H9 (cell line): ENCODE data around the gene TRAK1. TPM values are rescaled to one million over a fixed set of nuclear protein-coding genes. Genes with fewer than 3 reads are reported as not detected.
A peak's percentile ranks its signal among the peaks of the same experiment; 100 is the strongest.

Experiments
- DNase-seq: peaks from one replicate; pipeline ENCODE4 v3.0.0-alpha.2; 2017
- H2AFZ ChIP-seq: one replicate; pipeline ENCODE4 v1.6.1; 2013; ENCODE audit warnings: mild to moderate bottlenecking, low read length, control low read depth, moderate library complexity
- H2AK5ac ChIP-seq: 2 replicates; pipeline ENCODE4 v1.6.1; 2013; ENCODE audit warnings: low read length, control low read depth, mixed read lengths; ENCODE audit not compliant: insufficient read length
- H2BK120ac ChIP-seq: one replicate; pipeline ENCODE4 v1.6.1; 2013; ENCODE audit warnings: low read depth, mild to moderate bottlenecking, low read length, control low read depth, inconsistent platforms; ENCODE audit not compliant: poor library complexity, severe bottlenecking
- H2BK12ac ChIP-seq: 2 replicates; pipeline ENCODE4 v1.6.1; 2013; ENCODE audit warnings: low read length, control low read depth, mixed read lengths, low read depth; ENCODE audit not compliant: insufficient read length
- H2BK15ac ChIP-seq: 2 replicates; pipeline ENCODE4 v1.6.1; 2013; ENCODE audit warnings: low read depth, low read length, control low read depth
- H2BK20ac ChIP-seq: one replicate; pipeline ENCODE4 v1.6.1; 2013; ENCODE audit warnings: low read depth, mild to moderate bottlenecking, low read length, control low read depth, inconsistent platforms; ENCODE audit not compliant: poor library complexity, severe bottlenecking
- H2BK5ac ChIP-seq: 2 replicates; pipeline ENCODE4 v1.6.1; 2013; ENCODE audit warnings: low read length, control low read depth, mixed read lengths; ENCODE audit not compliant: insufficient read length
- H3K14ac ChIP-seq: 2 replicates; pipeline ENCODE4 v1.6.1; 2013; ENCODE audit warnings: low read length, control low read depth; ENCODE audit not compliant: insufficient read depth
- H3K18ac ChIP-seq: 2 replicates; pipeline ENCODE4 v1.6.1; 2013; ENCODE audit warnings: low read depth, mild to moderate bottlenecking, mixed read lengths, low read length, control low read depth; ENCODE audit not compliant: insufficient read length
- H3K23ac ChIP-seq: 2 replicates; pipeline ENCODE4 v1.6.1; 2013; ENCODE audit warnings: low read length, control low read depth, mixed read lengths, low read depth; ENCODE audit not compliant: insufficient read length
- H3K23me2 ChIP-seq: 2 replicates; pipeline ENCODE4 v1.6.1; 2013; ENCODE audit warnings: low read depth, mild to moderate bottlenecking, mixed read lengths, low read length, control low read depth; ENCODE audit not compliant: insufficient read length, poor library complexity, severe bottlenecking
- H3K27ac ChIP-seq: 2 replicates; pipeline ENCODE4 v1.5.1; 2013; ENCODE audit warnings: low read length, control low read depth, mixed read lengths, low read depth; ENCODE audit not compliant: insufficient read length
- H3K27me3 ChIP-seq: 2 replicates; pipeline ENCODE4 v1.6.1; 2013; ENCODE audit warnings: low read length, control low read depth, inconsistent platforms; ENCODE audit not compliant: insufficient read depth
- H3K4ac ChIP-seq: 2 replicates; pipeline ENCODE4 v1.6.1; 2013; ENCODE audit warnings: low read depth, mild to moderate bottlenecking, control low read depth, inconsistent platforms, low read length, moderate library complexity
- H3K4me1 ChIP-seq: 2 replicates; pipeline ENCODE4 v1.6.1; 2013; ENCODE audit warnings: low read length, control low read depth, inconsistent platforms; ENCODE audit not compliant: insufficient read depth
- H3K4me2 ChIP-seq: 2 replicates; pipeline ENCODE4 v1.6.1; 2013; ENCODE audit warnings: low read length, control low read depth, mixed read lengths; ENCODE audit not compliant: insufficient read length, insufficient read depth
- H3K56ac ChIP-seq: 2 replicates; pipeline ENCODE4 v1.6.1; 2013; ENCODE audit warnings: low read depth, mild to moderate bottlenecking, mixed read lengths, low read length, control low read depth; ENCODE audit not compliant: insufficient read length
- H3K79me1 ChIP-seq: 2 replicates; pipeline ENCODE4 v1.6.1; 2013; ENCODE audit warnings: low read depth, mild to moderate bottlenecking, moderate library complexity, low read length, control low read depth, inconsistent platforms; ENCODE audit not compliant: insufficient read depth, poor library complexity, severe bottlenecking
- H3K79me2 ChIP-seq: 2 replicates; pipeline ENCODE4 v1.6.1; 2013; ENCODE audit warnings: low read length, control low read depth, inconsistent platforms; ENCODE audit not compliant: insufficient read depth
- H3K9ac ChIP-seq: 2 replicates; pipeline ENCODE4 v1.6.1; 2013; ENCODE audit warnings: low read length, control low read depth, mixed read lengths; ENCODE audit not compliant: insufficient read length; ENCODE audit errors: extremely low read depth
- H3K9me3 ChIP-seq: one replicate; pipeline ENCODE4 v1.6.1; 2013; ENCODE audit warnings: low read depth, low read length, inconsistent platforms; ENCODE audit not compliant: control insufficient read depth
- H3T11ph ChIP-seq: one replicate; pipeline ENCODE4 v1.6.1; 2013; ENCODE audit warnings: mild to moderate bottlenecking, low read length, control low read depth, inconsistent platforms
- H4K20me1 ChIP-seq: one replicate; pipeline ENCODE4 v1.6.1; 2013; ENCODE audit not compliant: control insufficient read depth, insufficient read length, insufficient read depth
- H4K5ac ChIP-seq: 2 replicates; pipeline ENCODE4 v1.6.1; 2013; ENCODE audit warnings: low read depth, mild to moderate bottlenecking, mixed read lengths, low read length, control low read depth; ENCODE audit not compliant: insufficient read length
- H4K8ac ChIP-seq: replicated peaks from 2 replicates; pipeline ENCODE4 v1.6.1; 2013; ENCODE audit warnings: low read length, control low read depth, mixed read lengths, low read depth; ENCODE audit not compliant: insufficient read length
- H4K91ac ChIP-seq: 2 replicates; pipeline ENCODE4 v1.6.1; 2013; ENCODE audit warnings: low read depth, mild to moderate bottlenecking, moderate library complexity, mixed read lengths, low read length, control low read depth; ENCODE audit not compliant: insufficient read length
- H3K27ac Mint-ChIP-seq, 3 experiments: 2 replicates in 2 of 3; 3 replicates in 1 of 3; pipeline ENCODE4 v1.8.0; 2020 to 2021; ENCODE audit warnings: mixed read lengths in 3 of 3, mild to moderate bottlenecking in 1 of 3, moderate library complexity in 1 of 3
- H3K27me3 Mint-ChIP-seq: 2 replicates; pipeline ENCODE4 v1.8.0; 2021; ENCODE audit warnings: low read depth, mild to moderate bottlenecking, moderate library complexity, mixed read lengths
- H3K36me3 Mint-ChIP-seq, 3 experiments: 2 replicates in 2 of 3; 3 replicates in 1 of 3; pipeline ENCODE4 v1.8.0; 2020 to 2021; ENCODE audit warnings: low read depth in 3 of 3, mixed read lengths in 3 of 3; ENCODE audit not compliant: insufficient read depth in 1 of 3
- H3K4me1 Mint-ChIP-seq, 2 experiments: 2 replicates each; pipeline ENCODE4 v1.8.0; 2020; ENCODE audit warnings: mixed read lengths in 2 of 2
- H3K4me3 Mint-ChIP-seq, 2 experiments: 2 replicates in 1 of 2; 3 replicates in 1 of 2; pipeline ENCODE4 v1.8.0; 2020 to 2021; ENCODE audit warnings: mild to moderate bottlenecking in 2 of 2, mixed read lengths in 2 of 2, moderate library complexity in 1 of 2
- H3K9me3 Mint-ChIP-seq, 2 experiments: 2 replicates in 1 of 2; 3 replicates in 1 of 2; pipeline ENCODE4 v1.8.0; 2020; ENCODE audit warnings: mild to moderate bottlenecking in 2 of 2, mixed read lengths in 2 of 2, moderate library complexity in 1 of 2
- WGBS: extraction: QIAGEN DNeasy Blood & Tissue Kit; methylation state at CpG from one replicate; pipeline ENCODE4 v1.1.7; 2013; ENCODE audit warnings: missing lambda C conversion rate, low lambda C conversion rate, mixed read lengths; ENCODE audit not compliant: insufficient read length; ENCODE audit errors: extremely low coverage; 5-methylcytosine and 5-hydroxymethylcytosine counted together
- total RNA-seq: library from RNA; stranded (reverse); gene quantifications from 2 replicates; pipeline ENCODE4 v1.2.1, GENCODE V29; 2021
- TF ChIP-seq, protein P1 (sequence below): fragments of 200-600 bp; sonication (generic); conservative IDR thresholded peaks from 3 replicates; pipeline ENCODE4 v1.8.0; 2021; ENCODE audit warnings: antibody characterized with exemption, mild to moderate bottlenecking

The TRAK1 gene
- total RNA-seq, 1 experiment from 2014 or later = 34.2 TPM

DNA sequence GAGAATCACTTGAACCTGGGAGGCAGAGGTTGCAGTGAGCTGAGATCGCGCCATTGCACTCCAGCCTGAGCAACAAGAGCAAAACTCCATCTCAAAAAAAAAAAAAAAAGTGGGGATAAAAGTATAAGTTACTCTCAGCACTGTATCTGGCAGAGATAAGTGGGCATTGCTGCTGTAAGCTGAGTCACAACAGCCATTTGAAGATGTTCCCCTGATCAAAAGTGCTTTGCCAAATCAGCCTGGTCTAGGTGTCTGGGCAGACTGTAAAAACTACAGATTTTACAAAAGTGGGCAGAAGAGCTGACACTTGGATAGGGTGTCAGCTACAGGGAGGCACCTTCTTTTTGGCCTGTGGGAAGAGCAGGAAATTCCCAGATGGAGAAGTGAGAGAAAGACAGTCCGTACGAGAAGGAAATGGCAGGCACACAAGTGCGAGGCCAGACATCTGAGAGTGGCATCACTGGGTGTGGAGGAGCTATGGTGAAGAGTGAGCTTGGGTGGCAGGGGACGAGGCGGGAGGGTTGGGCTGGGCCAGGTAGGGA is 78.5 kb downstream of the TRAK1 start:
- no CpG with 5 or more reads among the region's 7 CpGs for WGBS
- H4K20me1 ChIP-seq = no peaks in the 10 kb centered on the region
- H3K18ac ChIP-seq = no peak overlapping the region
- H3K9me3 Mint-ChIP-seq = no peaks in the 10 kb centered on the region
- H3K23ac ChIP-seq = no peak overlapping the region
- no peaks in the 10 kb centered on the region for H3K79me1 ChIP-seq
- no peak overlapping the region for H2BK5ac ChIP-seq
- H2BK20ac ChIP-seq = no peak overlapping the region
- no peak for DNase-seq
- no peak overlapping the region for H3K56ac ChIP-seq
- no peaks in the 10 kb centered on the region for H3K4me1 ChIP-seq
- H3K27ac ChIP-seq = no peak overlapping the region
- H4K8ac ChIP-seq = no peak overlapping the region
- no peaks in the 10 kb centered on the region for H3K9me3 ChIP-seq
- no peaks in the 10 kb centered on the region for H3K23me2 ChIP-seq
- no peak overlapping the region for H3K14ac ChIP-seq
- no peak overlapping the region for H3K9ac ChIP-seq
- no peak overlapping the region for H3K4me2 ChIP-seq
- peak overlapping the region in 2 of 3 experiments; percentile 59 to 92; a peak in 4 of 7 replicates for H3K27ac Mint-ChIP-seq
- no peak overlapping the region for H2AFZ ChIP-seq
- no peaks in the 10 kb centered on the region for H3K27me3 Mint-ChIP-seq
- no peak overlapping the region for H4K5ac ChIP-seq
- peaks cover 0 to 11% of the 10 kb centered on the region in 2 experiments; a peak in 1 of 4 replicates for H3K4me1 Mint-ChIP-seq
- no peak overlapping the region for H2BK12ac ChIP-seq
- H3K4me3 Mint-ChIP-seq = no peak overlapping the region
- TF ChIP-seq, protein P1, sequence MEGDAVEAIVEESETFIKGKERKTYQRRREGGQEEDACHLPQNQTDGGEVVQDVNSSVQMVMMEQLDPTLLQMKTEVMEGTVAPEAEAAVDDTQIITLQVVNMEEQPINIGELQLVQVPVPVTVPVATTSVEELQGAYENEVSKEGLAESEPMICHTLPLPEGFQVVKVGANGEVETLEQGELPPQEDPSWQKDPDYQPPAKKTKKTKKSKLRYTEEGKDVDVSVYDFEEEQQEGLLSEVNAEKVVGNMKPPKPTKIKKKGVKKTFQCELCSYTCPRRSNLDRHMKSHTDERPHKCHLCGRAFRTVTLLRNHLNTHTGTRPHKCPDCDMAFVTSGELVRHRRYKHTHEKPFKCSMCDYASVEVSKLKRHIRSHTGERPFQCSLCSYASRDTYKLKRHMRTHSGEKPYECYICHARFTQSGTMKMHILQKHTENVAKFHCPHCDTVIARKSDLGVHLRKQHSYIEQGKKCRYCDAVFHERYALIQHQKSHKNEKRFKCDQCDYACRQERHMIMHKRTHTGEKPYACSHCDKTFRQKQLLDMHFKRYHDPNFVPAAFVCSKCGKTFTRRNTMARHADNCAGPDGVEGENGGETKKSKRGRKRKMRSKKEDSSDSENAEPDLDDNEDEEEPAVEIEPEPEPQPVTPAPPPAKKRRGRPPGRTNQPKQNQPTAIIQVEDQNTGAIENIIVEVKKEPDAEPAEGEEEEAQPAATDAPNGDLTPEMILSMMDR = no peak
- no peak overlapping the region for H3T11ph ChIP-seq
- H2BK120ac ChIP-seq = no peak overlapping the region
- H2BK15ac ChIP-seq = no peak overlapping the region
- H3K36me3 Mint-ChIP-seq = no peaks in the 10 kb centered on the region
- H3K27me3 ChIP-seq = no peaks in the 10 kb centered on the region
- H3K4ac ChIP-seq = no peak overlapping the region
- H3K79me2 ChIP-seq = no peaks in the 10 kb centered on the region; the same call in 1 of the 2 replicates
- H2AK5ac ChIP-seq = no peak overlapping the region
- H4K91ac ChIP-seq = no peak overlapping the region
